Brain microvascular endothelial cell (primary cell): ENCODE data around the gene BRINP1.

Experiments
- DNase-seq: peaks from one replicate; pipeline ENCODE4 v3.0.0-alpha.2; 2020
- H3K27ac ChIP-seq: fragments of 250-450 bp; sonication (Bioruptor Pico); 2 replicates; pipeline ENCODE4 v1.5.1; 2020; ENCODE audit warnings: mild to moderate bottlenecking, moderate library complexity
- H3K27me3 ChIP-seq: fragments of 250-450 bp; sonication (Bioruptor Pico); replicated peaks from 2 replicates; pipeline ENCODE4 v1.5.1; 2020; ENCODE audit warnings: mild to moderate bottlenecking
- H3K36me3 ChIP-seq: fragments of 250-450 bp; sonication (Bioruptor Pico); replicated peaks from 2 replicates; pipeline ENCODE4 v1.5.1; 2020; ENCODE audit warnings: mild to moderate bottlenecking
- H3K4me3 ChIP-seq: 2 replicates; pipeline ENCODE4 v1.5.1; 2011; ENCODE audit warnings: low read depth, mild to moderate bottlenecking, control low read depth, low read length, moderate library complexity
- in situ Hi-C: cut with HindIII; loops from 2 replicates; pipeline ENCODE4 v1.10.0; 2017; ENCODE audit warnings: low sequenced_read_pairs, low pct_ligation_motif_present
- TF ChIP-seq, protein P1 (sequence below): IDR thresholded peaks from 2 replicates; pipeline ENCODE4 v1.5.1; 2011; ENCODE audit warnings: low read depth, mild to moderate bottlenecking, moderate library complexity, low read length, control low read depth, inconsistent platforms; ENCODE audit errors: missing control alignments

The BRINP1 gene

GRCh38 chr9:119313846-119314245, 55.4 kb downstream of the BRINP1 start:
- no peaks in the 10 kb centered on the region for H3K36me3 ChIP-seq
- no peaks in the 10 kb centered on the region for H3K27me3 ChIP-seq
- DNase-seq, result no peak
- in situ Hi-C loops, result no loop called here
- TF ChIP-seq, protein P1, sequence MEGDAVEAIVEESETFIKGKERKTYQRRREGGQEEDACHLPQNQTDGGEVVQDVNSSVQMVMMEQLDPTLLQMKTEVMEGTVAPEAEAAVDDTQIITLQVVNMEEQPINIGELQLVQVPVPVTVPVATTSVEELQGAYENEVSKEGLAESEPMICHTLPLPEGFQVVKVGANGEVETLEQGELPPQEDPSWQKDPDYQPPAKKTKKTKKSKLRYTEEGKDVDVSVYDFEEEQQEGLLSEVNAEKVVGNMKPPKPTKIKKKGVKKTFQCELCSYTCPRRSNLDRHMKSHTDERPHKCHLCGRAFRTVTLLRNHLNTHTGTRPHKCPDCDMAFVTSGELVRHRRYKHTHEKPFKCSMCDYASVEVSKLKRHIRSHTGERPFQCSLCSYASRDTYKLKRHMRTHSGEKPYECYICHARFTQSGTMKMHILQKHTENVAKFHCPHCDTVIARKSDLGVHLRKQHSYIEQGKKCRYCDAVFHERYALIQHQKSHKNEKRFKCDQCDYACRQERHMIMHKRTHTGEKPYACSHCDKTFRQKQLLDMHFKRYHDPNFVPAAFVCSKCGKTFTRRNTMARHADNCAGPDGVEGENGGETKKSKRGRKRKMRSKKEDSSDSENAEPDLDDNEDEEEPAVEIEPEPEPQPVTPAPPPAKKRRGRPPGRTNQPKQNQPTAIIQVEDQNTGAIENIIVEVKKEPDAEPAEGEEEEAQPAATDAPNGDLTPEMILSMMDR, result no peak
- H3K4me3 ChIP-seq, result no peak overlapping the region
- no peak overlapping the region for H3K27ac ChIP-seq

DNA sequence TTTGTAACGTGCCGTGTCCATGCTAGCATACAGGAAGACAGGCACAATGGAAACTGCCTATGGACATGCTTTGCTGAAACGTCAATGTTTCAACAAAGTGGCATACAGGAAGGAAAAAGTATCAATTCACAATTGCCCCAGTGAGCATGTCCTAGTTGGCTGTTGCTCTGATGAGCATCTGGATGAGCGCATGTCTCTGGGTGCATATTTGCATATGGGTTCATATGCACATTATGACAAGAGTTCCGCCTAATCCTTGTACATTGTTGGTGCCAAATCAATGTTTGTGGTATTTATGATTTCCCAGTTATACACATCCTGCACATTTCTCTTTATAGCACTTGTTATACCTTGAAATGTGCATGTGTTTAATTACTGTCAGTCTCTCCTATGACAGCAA, 58.5 kb downstream of the BRINP1 start:
- H3K27me3 ChIP-seq, result no peaks in the 10 kb centered on the region
- TF ChIP-seq, protein P1, result no peak
- DNase-seq, result no peak
- H3K4me3 ChIP-seq, result no peak overlapping the region
- in situ Hi-C loops, result no loop called here
- no peaks in the 10 kb centered on the region for H3K36me3 ChIP-seq
- no peak overlapping the region for H3K27ac ChIP-seq

DNA sequence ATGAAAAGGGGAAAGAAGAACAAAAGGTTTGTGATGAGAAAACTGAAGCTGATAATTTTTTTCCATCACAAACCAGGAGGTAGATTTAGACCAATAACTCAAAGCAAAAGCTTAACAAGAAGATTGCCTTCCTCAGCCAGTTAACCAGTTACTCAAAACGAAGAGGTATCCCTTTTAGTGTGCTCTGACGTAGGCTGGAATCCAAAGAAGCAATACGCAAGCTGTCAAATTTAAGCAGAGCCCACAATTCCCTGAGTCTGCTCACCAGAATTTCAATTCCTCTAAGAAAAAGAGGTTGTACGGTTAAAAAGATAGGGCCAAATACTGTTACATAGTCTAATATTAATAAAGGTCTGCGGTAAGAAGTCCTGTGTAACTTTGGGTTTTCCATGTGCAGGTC, 61.8 kb downstream of the BRINP1 start:
- in situ Hi-C loops, result no loop called here
- Histone ChIP-seq H3K4me3 (no peak overlapping the region), H3K27ac (no peak overlapping the region), H3K27me3 (no peaks in the 10 kb centered on the region), H3K36me3 (no peaks in the 10 kb centered on the region)
- TF ChIP-seq, protein P1, result no peak
- DNase-seq, result no peak

- Histone ChIP-seq H3K27ac (no peak overlapping the region), H3K27me3 (no peaks in the 10 kb centered on the region), H3K4me3 (no peak overlapping the region), H3K36me3 (no peaks in the 10 kb centered on the region)
- in situ Hi-C loops, result no loop called here
- DNase-seq, result no peak
- TF ChIP-seq, protein P1, result no peak
Observed at GRCh38 chr9:119304555-119304954, 64.7 kb downstream of the BRINP1 start.

GRCh38 chr9:119302988-119303698, 66.1 kb downstream of the BRINP1 start:
- DNase-seq, result no peak
- TF ChIP-seq, protein P1, result no peak
- in situ Hi-C loops, result no loop called here
- H3K27me3 ChIP-seq, result no peaks in the 10 kb centered on the region
- no peak overlapping the region for H3K4me3 ChIP-seq
- no peak overlapping the region for H3K27ac ChIP-seq
- no peaks in the 10 kb centered on the region for H3K36me3 ChIP-seq

DNA sequence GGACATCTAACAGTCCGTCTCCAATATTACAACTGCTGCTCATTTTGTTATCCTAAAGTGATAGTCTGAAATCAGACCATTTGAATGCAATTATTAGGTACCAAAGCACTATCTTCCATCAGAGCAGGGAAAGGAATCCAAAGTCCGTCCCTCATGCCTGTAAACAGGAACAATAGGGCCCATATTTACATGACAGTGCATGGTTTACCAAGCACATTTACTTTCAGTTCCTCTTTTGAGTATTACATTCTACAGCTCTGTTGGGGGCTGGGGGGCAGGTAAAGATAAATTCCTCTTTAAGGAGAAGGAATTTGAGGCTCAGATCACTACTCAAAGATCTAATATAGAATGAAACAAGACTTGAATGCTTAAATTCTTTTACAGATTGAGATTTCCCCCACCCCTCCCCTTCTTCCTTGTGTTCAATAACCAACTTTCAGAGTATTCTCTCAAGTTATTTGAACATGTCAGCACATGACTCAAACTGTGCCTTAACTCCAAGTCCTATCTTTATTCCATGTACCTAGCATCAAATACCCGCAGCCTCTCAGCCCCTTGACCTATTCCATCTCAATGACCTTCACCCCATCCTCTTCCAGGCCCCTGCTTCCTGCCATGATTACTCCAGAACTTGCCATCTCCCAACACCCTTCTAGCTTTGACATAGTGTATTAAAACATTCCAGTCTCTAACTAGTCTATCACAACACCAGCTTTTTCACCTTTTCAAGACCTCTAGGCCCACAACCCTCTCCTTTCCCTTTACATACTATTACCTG, 71.0 kb downstream of the BRINP1 start:
- TF ChIP-seq, protein P1, result no peak
- H3K36me3 ChIP-seq, result no peaks in the 10 kb centered on the region
- H3K27me3 ChIP-seq, result no peaks in the 10 kb centered on the region
- no peak overlapping the region for H3K4me3 ChIP-seq
- no peak overlapping the region for H3K27ac ChIP-seq
- no peak for DNase-seq
- in situ Hi-C loops, result no loop called here
